Activated gamma-delta T cell treated with anti-CD3 and anti-CD28 coated beads, Interleukin-2, amount 50 U/mL, for 16 hours (primary cell): ENCODE data around the gene HDGFL2.

Source experiments
- DNase-seq: peaks from one replicate; pipeline ENCODE4 v3.0.0-alpha.2; 2020; ENCODE audit warnings: low read depth

The HDGFL2 gene

GRCh38 chr19:4445963-4446703 lies 26.0 kb upstream of the HDGFL2 start:
- DNase-seq = no peak

DNA sequence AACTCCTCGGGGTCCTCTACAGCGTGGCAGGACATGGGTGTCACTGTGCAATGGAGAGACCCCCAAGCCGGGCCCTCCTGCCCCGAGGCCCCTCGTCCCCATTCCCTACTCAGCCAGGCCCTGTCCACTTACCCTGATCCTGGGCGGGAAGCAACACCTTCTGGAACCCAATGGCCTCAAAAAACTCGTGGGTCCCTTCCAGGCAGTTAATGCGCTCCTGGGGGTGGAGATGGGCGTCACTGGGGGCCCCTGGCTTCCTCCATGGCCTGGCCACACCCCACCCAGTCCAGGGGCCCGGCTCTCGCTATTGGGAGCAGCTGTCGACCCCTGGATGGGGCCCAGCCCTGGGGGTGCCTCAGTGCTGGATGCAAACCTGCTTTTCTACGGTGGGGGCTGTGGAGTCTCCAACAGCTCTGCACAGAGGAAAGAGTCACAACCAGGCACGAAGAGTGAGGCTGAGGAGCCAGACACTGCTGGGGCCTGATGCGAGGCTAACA lies 25.3 kb upstream of the HDGFL2 start:
- no peak for DNase-seq

GRCh38 chr19:4447327-4448146 lies 24.6 kb upstream of the HDGFL2 start:
- DNase-seq = no peak

DNA sequence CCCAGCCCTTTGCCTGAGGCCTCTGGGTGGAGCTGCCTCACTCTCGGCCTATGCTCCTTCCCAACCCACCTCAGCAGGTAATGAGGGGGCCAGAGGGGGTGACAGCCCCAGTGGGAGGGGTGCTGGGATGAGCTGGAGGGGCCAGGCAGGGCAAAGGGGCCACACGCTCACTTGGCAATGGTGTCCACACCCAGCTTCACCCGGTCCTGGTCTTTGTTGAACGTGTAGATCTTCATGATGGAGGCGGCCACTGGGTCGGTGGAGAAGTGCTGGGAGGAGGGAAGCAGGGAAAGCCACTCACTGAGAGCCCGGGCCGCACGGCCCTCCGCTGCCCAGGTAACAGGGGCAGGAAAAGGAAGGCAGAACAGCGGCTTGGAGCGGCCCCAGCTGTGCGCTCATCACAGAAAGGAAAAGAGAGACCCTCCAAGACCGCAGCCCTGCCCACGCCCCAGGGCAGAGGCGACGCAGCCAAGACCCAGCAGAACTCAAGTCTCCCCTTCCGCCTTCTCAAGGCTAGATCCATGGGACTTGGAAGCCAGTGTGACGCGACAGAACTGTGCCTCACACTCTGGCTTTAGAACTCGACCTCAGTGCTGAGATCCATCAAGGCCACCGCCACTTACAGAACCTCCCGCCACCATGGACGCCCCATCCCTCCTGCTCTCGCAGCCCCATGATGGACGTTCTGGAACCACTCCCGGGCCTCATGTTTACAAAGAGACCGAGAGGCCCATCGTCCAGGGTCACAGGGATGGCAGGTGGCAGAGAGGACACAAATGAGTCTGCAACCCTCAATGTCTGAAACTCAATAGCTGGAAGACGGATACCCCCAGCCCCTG lies 23.7 kb upstream of the HDGFL2 start:
- DNase-seq = no peak

- DNase-seq = no peak
Observed at GRCh38 chr19:4449022-4449638, 23.0 kb upstream of the HDGFL2 start.

- DNase-seq = no peak
Observed at GRCh38 chr19:4449639-4450028, 22.5 kb upstream of the HDGFL2 start.

DNA sequence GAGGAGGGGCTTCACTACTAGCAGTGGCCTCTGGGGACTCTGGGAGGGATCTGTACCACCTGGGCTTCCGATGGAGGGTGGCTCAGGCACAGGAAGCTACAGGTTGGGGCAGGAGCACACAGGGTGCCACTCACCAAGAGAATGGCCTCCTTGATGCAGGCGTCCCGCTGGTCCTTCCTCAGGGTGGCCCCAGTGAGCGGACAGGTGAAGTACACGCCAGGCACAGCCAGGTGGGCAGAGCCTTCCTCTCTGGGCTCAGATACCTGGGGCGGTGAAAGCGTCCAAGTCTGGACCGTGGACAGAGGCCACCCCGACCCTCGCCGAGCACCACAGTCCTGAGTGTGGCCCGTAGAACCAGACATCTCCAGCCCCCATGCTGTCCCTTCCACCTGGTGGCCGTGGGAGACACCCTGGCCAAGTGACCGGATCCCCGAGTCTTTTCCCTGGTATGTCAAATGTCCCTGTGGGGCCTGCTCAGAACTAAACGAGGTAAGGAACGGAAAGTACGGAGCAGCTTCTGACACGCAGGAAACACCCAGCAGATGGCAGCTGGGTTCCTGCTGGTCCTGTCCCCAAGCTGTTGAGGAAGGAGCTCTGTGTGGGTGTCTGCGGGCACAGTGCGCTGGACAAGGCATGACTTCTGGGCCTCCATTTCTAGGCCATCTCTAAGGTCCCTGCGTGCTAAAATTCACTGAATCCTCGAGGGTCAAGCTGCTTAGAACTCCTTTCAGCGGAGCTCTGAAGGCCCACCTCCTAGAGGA lies 19.7 kb upstream of the HDGFL2 start:
- no peak for DNase-seq

DNA sequence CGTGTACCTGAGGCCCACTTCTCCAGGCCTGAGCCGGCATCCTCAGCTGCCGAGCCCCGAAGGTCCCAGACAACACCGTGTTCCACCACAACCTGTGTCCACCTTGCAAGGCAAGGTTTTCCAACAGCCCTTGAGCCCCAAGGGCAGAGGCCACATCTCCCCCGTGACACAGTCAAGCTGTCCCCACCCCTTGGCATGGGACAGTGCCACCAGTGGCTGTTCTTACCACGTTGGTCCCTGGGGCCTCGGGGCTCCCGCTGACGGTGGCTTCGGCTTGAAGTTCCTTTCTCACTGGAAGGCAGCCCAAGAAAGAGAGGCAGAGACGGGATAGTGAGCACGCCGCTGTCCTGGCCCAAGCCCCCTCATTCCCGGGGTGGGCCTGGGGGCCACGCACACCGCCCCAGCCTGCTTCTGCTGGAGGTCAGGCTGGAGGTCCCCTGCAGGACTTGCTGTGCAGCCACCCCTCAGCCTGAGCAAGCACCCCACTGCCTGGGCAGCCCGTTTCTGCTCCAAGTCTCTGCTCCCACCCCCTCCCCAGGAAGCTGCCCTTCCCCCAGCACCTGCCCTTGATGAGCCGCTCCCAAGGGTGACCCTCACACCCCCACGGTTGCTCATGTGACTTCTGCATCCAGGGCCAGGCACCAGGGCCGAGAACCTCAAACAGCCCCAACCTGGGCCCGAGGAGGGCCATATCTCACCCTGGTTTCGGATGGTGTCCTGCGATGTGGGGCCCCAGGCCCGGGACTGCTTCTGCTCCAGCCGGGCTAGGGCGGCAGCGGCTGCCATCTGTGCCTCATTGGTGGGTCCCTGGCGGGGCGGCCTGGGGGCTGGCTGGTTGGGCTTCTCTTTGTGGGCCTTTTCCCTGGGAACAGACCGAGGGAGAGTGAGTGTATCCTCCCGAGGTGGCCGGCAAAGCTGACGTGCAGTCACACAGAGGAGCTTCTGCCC lies 18.6 kb upstream of the HDGFL2 start:
- no peak for DNase-seq

- DNase-seq = no peak
Observed at GRCh38 chr19:4454747-4455718, 17.1 kb upstream of the HDGFL2 start.

GRCh38 chr19:4455719-4456475 lies 16.2 kb upstream of the HDGFL2 start:
- no peak for DNase-seq

DNA sequence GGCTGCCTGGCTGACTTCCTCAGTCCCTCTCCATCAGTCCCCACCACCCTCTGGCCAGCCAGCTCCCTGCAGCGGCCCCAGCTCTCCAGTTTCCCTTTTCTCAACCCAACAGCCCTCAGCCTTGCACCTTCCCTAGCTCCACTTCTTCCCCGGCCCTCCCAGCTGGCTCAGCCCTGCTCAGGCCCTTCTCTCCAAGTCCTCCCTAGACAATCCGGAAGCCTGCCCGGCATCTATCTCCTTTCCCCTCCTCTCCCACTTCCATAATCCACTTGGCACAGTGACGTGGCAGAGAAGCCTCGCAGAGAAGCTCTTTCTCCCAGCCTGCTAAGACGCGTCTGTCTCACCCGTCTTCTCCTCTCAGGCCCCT lies 15.6 kb upstream of the HDGFL2 start:
- no peak for DNase-seq

- DNase-seq = peak; percentile 19
Observed at GRCh38 chr19:4456843-4457653, 15.0 kb upstream of the HDGFL2 start.

- peak; percentile 97 for DNase-seq
Observed at GRCh38 chr19:4457654-4458395, 14.3 kb upstream of the HDGFL2 start, which contains the start of gene UBXN6. TSS of gene UBXN6 (minus strand) at chr19:4457794. CDS start at chr19:4457697, 97 bp downstream.

DNA sequence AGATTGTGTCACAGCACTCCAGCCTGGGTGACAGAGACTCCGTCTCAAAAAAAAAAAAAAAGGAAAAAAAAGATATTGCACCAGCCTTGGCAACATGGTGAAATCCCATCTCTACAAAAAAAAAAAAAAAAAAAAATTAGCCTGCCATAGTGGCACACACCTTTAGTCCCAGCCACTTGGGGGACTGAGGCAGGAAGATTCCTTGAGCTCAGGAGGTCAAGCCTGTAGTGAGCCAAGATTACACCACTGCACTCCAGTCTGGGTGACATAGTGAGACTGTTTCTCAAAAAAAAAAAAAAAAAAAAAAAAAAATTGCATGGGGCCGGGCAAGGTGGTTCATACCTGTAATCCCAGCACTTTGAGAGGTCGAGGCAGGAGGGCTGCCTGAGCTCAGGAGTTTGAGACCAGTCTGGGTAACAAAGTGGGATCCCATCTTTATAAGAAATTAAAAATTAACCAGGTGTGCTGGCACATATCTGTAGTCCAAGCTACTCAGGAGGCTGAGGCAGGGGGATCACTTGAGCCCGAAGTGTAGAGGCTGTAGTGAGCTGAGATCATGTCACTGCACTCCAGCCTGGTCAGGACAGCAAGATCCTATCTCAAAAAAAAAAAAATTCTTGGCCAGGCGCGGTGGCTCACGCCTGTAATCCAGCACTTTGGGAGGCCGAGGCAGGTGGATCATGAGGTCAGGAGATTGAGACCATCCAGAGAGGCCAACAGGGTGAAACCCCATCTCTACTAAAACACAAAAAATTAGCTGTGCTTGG lies 7.1 kb upstream of the HDGFL2 start:
- no peak for DNase-seq

DNA sequence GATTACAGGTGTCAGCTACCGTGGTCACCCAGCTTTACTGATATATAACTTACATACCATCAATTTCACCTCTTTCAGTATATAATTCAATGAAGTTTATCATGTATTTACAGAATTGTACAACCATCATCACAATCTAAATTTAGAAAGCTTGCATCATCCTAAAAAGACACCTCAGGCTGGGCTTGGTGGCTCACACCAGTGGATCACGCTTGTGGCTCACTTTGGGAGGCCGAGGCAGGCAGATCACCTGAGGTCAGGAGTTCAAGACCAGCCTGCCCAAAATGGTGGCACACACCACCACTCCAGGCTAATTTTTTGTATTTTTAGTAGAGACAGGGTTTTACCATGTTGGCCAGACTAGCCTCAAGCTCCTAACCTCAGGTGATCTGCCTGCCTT lies 4.3 kb upstream of the HDGFL2 start:
- DNase-seq = no peak
